GM12878 (cell line): Measurements from ENCODE around the gene BEND7. TPM values are rescaled to one million over a fixed set of nuclear protein-coding genes. Genes with fewer than 3 reads are reported as not detected.

Source experiments
- ATAC-seq: fragments of 200-7000 bp; cut with Tn5 transposase; 3 replicates; pipeline ENCODE4 v1.9.1; 2020; ENCODE audit warnings: mild to moderate bottlenecking, moderate library complexity
- BruUV-seq: library from RNA; stranded (reverse); fragments of 400-500 nt; replicated peaks from 2 replicates; lab custom pipeline; 2021; lab: Mats Ljungman, UMichigan
- CTCF ChIA-PET: fragments of 300-600 bp; sonication (Branson Sonifier 250); formaldehyde crosslinking; extraction: SDS; loops from one replicate; lab custom pipeline; 2021; ENCODE audit warnings: inconsistent platforms; lab: Yijun Ruan, JAX
- POLR2A ChIA-PET: fragments of 350-600 bp; formaldehyde crosslinking; extraction: SDS; loops from one replicate; lab custom pipeline; 2021; ENCODE audit warnings: inconsistent platforms; lab: Charles Lee
- RAD21 ChIA-PET: fragments of 300-600 bp; sonication (Branson Sonifier 250); formaldehyde crosslinking; loops from one replicate; lab custom pipeline; 2023; ENCODE audit warnings: antibody characterized with exemption; ENCODE audit not compliant: unreplicated experiment; lab: Charles Lee
- SMC1A ChIA-PET: fragments of 300-600 bp; sonication (Branson Sonifier 250); formaldehyde crosslinking; loops from one replicate; lab custom pipeline; 2023; ENCODE audit not compliant: unreplicated experiment, uncharacterized antibody; lab: Charles Lee
- DNase-seq: peaks from one replicate; pipeline ENCODE4 v3.0.0-alpha.2; 2011; ENCODE audit warnings: low read depth, low spot score
- FAIRE-seq: peaks from 3 replicates; lab custom pipeline; 2011; peaks lifted over from hg19 to GRCh38; lab: Jason Lieb, UNC
- H2AFZ ChIP-seq: 2 replicates; pipeline ENCODE4 v1.6.0; 2011; ENCODE audit warnings: low read depth, low read length, control low read depth; ENCODE audit not compliant: control insufficient read depth
- H3K27ac ChIP-seq: 2 replicates; pipeline ENCODE4 v1.5.1; 2011; ENCODE audit warnings: control low read depth; ENCODE audit not compliant: control insufficient read depth, insufficient read depth
- H3K27me3 ChIP-seq, 2 experiments: replicated peaks in 1 of 2; 2 replicates each; pipeline versions ENCODE4 v1.6.0 to v1.6.1; 2011; ENCODE audit warnings: low read length in 1 of 2; ENCODE audit not compliant: control insufficient read depth in 2 of 2, insufficient read depth in 2 of 2
- H3K36me3 ChIP-seq, 2 experiments: 2 replicates each; pipeline ENCODE4 v1.5.1; 2011; ENCODE audit warnings: low read length in 1 of 2; ENCODE audit not compliant: control insufficient read depth in 2 of 2, insufficient read depth in 2 of 2
- H3K4me1 ChIP-seq: 2 replicates; pipeline ENCODE4 v1.6.1; 2011; ENCODE audit warnings: mild to moderate bottlenecking, low read length, moderate library complexity, mixed read lengths; ENCODE audit not compliant: control insufficient read depth, insufficient read depth
- H3K4me2 ChIP-seq: 2 replicates; pipeline ENCODE4 v1.6.0; 2011; ENCODE audit warnings: control low read depth; ENCODE audit not compliant: control insufficient read depth, insufficient read depth
- H3K4me3 ChIP-seq: fragments of 200-600 bp; sonication (generic); 2 replicates; pipeline ENCODE4 v1.5.1; 2016
- H3K79me2 ChIP-seq: 2 replicates; pipeline ENCODE4 v1.6.0; 2011; ENCODE audit warnings: low read length; ENCODE audit not compliant: control insufficient read depth, insufficient read depth
- H3K9ac ChIP-seq: 2 replicates; pipeline ENCODE4 v1.8.0; 2011; ENCODE audit warnings: low read length, control low read depth, mixed read lengths; ENCODE audit not compliant: control insufficient read depth, insufficient read depth
- H3K9me3 ChIP-seq: replicated peaks from 3 replicates; pipeline ENCODE4 v1.5.1; 2011; ENCODE audit warnings: mild to moderate bottlenecking, low read length; ENCODE audit not compliant: control insufficient read depth, insufficient read depth
- H4K20me1 ChIP-seq: 2 replicates; pipeline ENCODE4 v1.6.0; 2011; ENCODE audit not compliant: control insufficient read depth, insufficient read depth
- CHD4 ChIP-seq: fragments of 200-600 bp; sonication (generic); IDR thresholded peaks from 2 replicates; pipeline ENCODE4 v1.6.1; 2016; ENCODE audit warnings: mild to moderate bottlenecking
- CREB1 ChIP-seq: IDR thresholded peaks from 2 replicates; pipeline ENCODE4 v1.6.1; 2012; ENCODE audit warnings: low read depth, mild to moderate bottlenecking, inconsistent platforms
- EED ChIP-seq: sonication (generic); IDR thresholded peaks from 2 replicates; pipeline ENCODE4 v1.6.1; 2016; ENCODE audit warnings: antibody characterized with exemption, low read depth
- EGR1 ChIP-seq, 2 experiments: IDR thresholded peaks; 1 replicate in 1 of 2; 2 replicates in 1 of 2; pipeline ENCODE4 v1.6.1; 2011 to 2012; ENCODE audit warnings: low read depth in 2 of 2, low read length in 2 of 2, borderline replicate concordance in 1 of 2, mild to moderate bottlenecking in 1 of 2, moderate library complexity in 1 of 2
- EP300 ChIP-seq, 2 experiments: fragments of 150-350 bp in 1 of 2; IDR thresholded peaks; 2 replicates each; pipeline ENCODE4 v1.6.1; 2011 to 2012; ENCODE audit warnings: low read depth in 2 of 2, low read length in 2 of 2, borderline replicate concordance in 1 of 2, improper control_type of control experiment in 1 of 2, inconsistent platforms in 1 of 2; ENCODE audit not compliant: control insufficient read depth in 1 of 2
- HDAC2 ChIP-seq: fragments of 200-600 bp; sonication (generic); IDR thresholded peaks from 2 replicates; pipeline ENCODE4 v1.6.1; 2017
- IRF4 ChIP-seq: IDR thresholded peaks from 2 replicates; pipeline ENCODE4 v1.6.1; 2011; ENCODE audit warnings: low read depth, low read length
- JUNB ChIP-seq: IDR thresholded peaks from 2 replicates; pipeline ENCODE4 v1.6.1; 2016; ENCODE audit warnings: antibody characterized with exemption, mild to moderate bottlenecking
- MXI1 ChIP-seq: fragments of 150-350 bp; IDR thresholded peaks from 2 replicates; pipeline ENCODE4 v1.6.1; 2011; ENCODE audit warnings: low read depth, mild to moderate bottlenecking, inconsistent platforms, low read length, improper control_type of control experiment
- MYB ChIP-seq: fragments of 150-350 bp; IDR thresholded peaks from 2 replicates; pipeline ENCODE4 v1.6.1; 2014; ENCODE audit warnings: mild to moderate bottlenecking, low read depth, low read length, borderline replicate concordance
- POLR2AphosphoS5 ChIP-seq: IDR thresholded peaks from 2 replicates; pipeline ENCODE4 v1.6.1; 2011; ENCODE audit warnings: mild to moderate bottlenecking, low read length, inconsistent platforms
- RAD21 ChIP-seq: IDR thresholded peaks from 2 replicates; pipeline ENCODE4 v1.6.1; 2011; ENCODE audit warnings: mild to moderate bottlenecking, low read depth, low read length, moderate library complexity; ENCODE audit not compliant: insufficient read depth
- SUPT20H ChIP-seq: IDR thresholded peaks from 2 replicates; pipeline ENCODE4 v1.6.1; 2011; ENCODE audit warnings: low read depth, mild to moderate bottlenecking, low read length, moderate library complexity, borderline replicate concordance; ENCODE audit not compliant: control insufficient read depth
- TCF12 ChIP-seq: IDR thresholded peaks from 2 replicates; pipeline ENCODE4 v1.6.1; 2011; ENCODE audit warnings: low read depth, mild to moderate bottlenecking, low read length
- YY1 ChIP-seq: IDR thresholded peaks from 2 replicates; pipeline ENCODE4 v1.6.1; 2011; ENCODE audit warnings: low read depth, mild to moderate bottlenecking, low read length
- WGBS: methylation state at CpG from one replicate; pipeline ENCODE4 v1.1.6; 2016; ENCODE audit warnings: low lambda C conversion rate; ENCODE audit not compliant: insufficient replicate concordance, insufficient coverage; ENCODE audit errors: missing lambda C conversion rate; 5-methylcytosine and 5-hydroxymethylcytosine counted together
- in situ Hi-C: fragments of 300-500 bp; cut with MboI; formaldehyde crosslinking; loops from 9 replicates; pipeline ENCODE4 v1.14.3; 2018; ENCODE audit warnings: mixed read lengths
- intact Hi-C: fragments of 100-400 bp; cut with micrococcal nuclease; formaldehyde crosslinking; loops from one replicate; pipeline ENCODE4 v1.14.2; 2022; ENCODE audit not compliant: unreplicated experiment
- polyA plus RNA-seq, 11 experiments: library from polyadenylated mRNA; depleted of rRNA in 4 of 11; unstranded in 6 of 11; stranded (reverse) in 5 of 11; fragments of >200 nt; fragmentation: Nextera tagmentation in 4 of 11; fragmentation: Illumina TruSeq in 1 of 11; extraction: Ambion mirVana in 4 of 11; extraction: Trizol in 1 of 11; gene quantifications; 1 replicate in 1 of 11; 2 replicates in 10 of 11; pipeline versions ENCODE4 v1.2.1 to v1.2.3, GENCODE V29; 2011 to 2016; ENCODE audit warnings: inconsistent platforms in 2 of 11, missing spikeins in 2 of 11, low read depth in 1 of 11
- total RNA-seq, 4 experiments: library from RNA; depleted of rRNA in 3 of 4; stranded (reverse); fragments of >200 nt in 3 of 4; fragmentation: Illumina TruSeq in 1 of 4; extraction: Trizol in 1 of 4; gene quantifications; 2 replicates each; pipeline versions ENCODE4 v1.2.1 to v1.2.3, GENCODE V29; 2013 to 2021
- TF ChIP-seq, protein P1 (sequence below): IDR thresholded peaks from 2 replicates; pipeline ENCODE4 v1.6.1; 2012; ENCODE audit warnings: low read length, inconsistent platforms
- TF ChIP-seq, protein P2 (sequence below): fragments of 450-650 bp; IDR thresholded peaks from 2 replicates; pipeline ENCODE4 v1.6.1; 2018; ENCODE audit warnings: borderline replicate concordance, mild to moderate bottlenecking; ENCODE audit not compliant: partially characterized antibody

The BEND7 gene
- total and polyA plus RNA-seq, 10 of the 15 experiments (the other 5 are each of a cell fraction or from before 2014, with no cell fraction given): not detected

DNA sequence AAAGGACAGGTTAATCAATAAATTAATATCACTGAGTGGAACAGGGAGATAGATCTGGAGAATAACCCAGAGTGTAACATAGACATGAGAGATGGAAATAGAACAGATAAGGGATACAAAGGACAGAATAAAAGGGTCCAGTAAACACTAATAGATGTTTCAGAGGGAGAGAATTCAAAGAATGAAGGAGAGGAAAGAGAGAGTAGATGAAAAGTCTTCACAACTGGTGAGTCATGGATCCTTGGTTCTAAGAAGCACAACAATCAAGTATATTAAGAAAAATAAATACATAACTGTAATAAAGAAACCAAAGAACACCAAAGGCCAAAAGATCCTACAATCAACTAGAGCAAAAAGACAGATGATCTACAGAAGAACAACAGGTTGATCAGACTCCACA lies 66.3 kb downstream of the BEND7 start:
- H3K4me2 ChIP-seq: no peak overlapping the region
- SMC1A ChIA-PET: no interaction called here
- no peaks in the 10 kb centered on the region for H3K79me2 ChIP-seq
- FAIRE-seq (no peak), DNase-seq (no peak), ATAC-seq (no peak)
- no peak overlapping the region for H3K27ac ChIP-seq
- no peak overlapping the region for H3K9ac ChIP-seq
- no peaks in the 10 kb centered on the region; the same call in 2 of the 3 replicates for H3K9me3 ChIP-seq
- intact Hi-C loops (no loop called here), in situ Hi-C loops (no loop called here)
- no peak overlapping the region for H3K4me3 ChIP-seq
- no peak overlapping the region for H2AFZ ChIP-seq
- no peaks in the 10 kb centered on the region for H3K36me3 ChIP-seq
- BruUV-seq: no TSS peak
- no peaks in the 10 kb centered on the region for H3K4me1 ChIP-seq
- no peaks in the 10 kb centered on the region for H4K20me1 ChIP-seq
- CTCF ChIA-PET: no interaction called here
- RAD21 ChIA-PET: no interaction called here
- TF ChIP-seq MXI1: no peak
- TF ChIP-seq YY1: no peak
- no peak for TF ChIP-seq RAD21
- TF ChIP-seq TCF12: no peak
- POLR2A ChIA-PET: no interaction called here
- no peaks in the 10 kb centered on the region; a peak in 1 of 4 replicates for H3K27me3 ChIP-seq

DNA sequence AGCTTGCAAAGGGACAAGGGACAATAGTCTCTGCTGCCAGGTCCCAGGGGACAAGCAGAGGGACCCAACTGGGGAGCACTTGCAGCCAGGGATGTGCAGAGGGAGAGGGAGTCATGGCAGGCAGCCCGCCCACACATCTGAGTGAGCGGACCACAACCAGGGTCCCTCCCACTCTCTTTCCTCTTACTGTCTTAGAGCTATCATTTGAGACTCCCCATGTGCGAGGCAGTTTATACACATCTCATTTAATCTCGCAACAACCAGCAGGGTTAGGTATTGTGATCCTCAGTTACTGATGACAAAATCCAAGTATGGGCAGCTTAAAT lies 70.2 kb downstream of the BEND7 start:
- FAIRE-seq: no peak
- peaks cover 0 to 2% of the 10 kb centered on the region in 2 experiments; a peak in 3 of 4 replicates for H3K27me3 ChIP-seq
- TF ChIP-seq, protein P1, sequence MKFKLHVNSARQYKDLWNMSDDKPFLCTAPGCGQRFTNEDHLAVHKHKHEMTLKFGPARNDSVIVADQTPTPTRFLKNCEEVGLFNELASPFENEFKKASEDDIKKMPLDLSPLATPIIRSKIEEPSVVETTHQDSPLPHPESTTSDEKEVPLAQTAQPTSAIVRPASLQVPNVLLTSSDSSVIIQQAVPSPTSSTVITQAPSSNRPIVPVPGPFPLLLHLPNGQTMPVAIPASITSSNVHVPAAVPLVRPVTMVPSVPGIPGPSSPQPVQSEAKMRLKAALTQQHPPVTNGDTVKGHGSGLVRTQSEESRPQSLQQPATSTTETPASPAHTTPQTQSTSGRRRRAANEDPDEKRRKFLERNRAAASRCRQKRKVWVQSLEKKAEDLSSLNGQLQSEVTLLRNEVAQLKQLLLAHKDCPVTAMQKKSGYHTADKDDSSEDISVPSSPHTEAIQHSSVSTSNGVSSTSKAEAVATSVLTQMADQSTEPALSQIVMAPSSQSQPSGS: no peak
- TF ChIP-seq HDAC2 (no peak), CREB1 (no peak), JUNB (no peak), EGR1 (IDR thresholded peaks at IDR 0.05; ENCODE audit: borderline replicate concordance in 1 of 2, low read depth in 2 of 2, low read length in 2 of 2) (no peak), SUPT20H (no peak), IRF4 (no peak), POLR2AphosphoS5 (no peak), MYB (no peak), EED (no peak), CHD4 (no peak), EP300 (IDR thresholded peaks at IDR 0.05; ENCODE audit: borderline replicate concordance in 1 of 2, control insufficient read depth in 1 of 2, low read depth in 2 of 2, low read length in 2 of 2) (no peak)
- TF ChIP-seq, protein P2, sequence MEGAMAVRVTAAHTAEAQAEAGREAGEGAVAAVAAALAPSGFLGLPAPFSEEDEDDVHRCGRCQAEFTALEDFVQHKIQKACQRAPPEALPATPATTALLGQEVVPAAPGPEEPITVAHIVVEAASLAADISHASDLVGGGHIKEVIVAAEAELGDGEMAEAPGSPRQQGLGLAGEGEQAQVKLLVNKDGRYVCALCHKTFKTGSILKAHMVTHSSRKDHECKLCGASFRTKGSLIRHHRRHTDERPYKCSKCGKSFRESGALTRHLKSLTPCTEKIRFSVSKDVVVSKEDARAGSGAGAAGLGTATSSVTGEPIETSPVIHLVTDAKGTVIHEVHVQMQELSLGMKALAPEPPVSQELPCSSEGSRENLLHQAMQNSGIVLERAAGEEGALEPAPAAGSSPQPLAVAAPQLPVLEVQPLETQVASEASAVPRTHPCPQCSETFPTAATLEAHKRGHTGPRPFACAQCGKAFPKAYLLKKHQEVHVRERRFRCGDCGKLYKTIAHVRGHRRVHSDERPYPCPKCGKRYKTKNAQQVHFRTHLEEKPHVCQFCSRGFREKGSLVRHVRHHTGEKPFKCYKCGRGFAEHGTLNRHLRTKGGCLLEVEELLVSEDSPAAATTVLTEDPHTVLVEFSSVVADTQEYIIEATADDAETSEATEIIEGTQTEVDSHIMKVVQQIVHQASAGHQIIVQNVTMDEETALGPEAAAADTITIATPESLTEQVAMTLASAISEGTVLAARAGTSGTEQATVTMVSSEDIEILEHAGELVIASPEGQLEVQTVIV: no peak

More for the DNA sequence above, 70.2 kb downstream of the BEND7 start:
- no peaks in the 10 kb centered on the region for H3K4me1 ChIP-seq
- DNase-seq: no peak
- WGBS: 54% methylated on average over 4 of the region's 4 CpGs
- H3K36me3 ChIP-seq: no peaks in the 10 kb centered on the region
- no peaks in the 10 kb centered on the region; the same call in 2 of the 3 replicates for H3K9me3 ChIP-seq
- in situ Hi-C loops: no loop called here
- H4K20me1 ChIP-seq: no peaks in the 10 kb centered on the region
- ATAC-seq: no peak
- no TSS peak for BruUV-seq
- H3K79me2 ChIP-seq: no peaks in the 10 kb centered on the region
- H3K27ac ChIP-seq: no peak overlapping the region
- H3K9ac ChIP-seq: no peak overlapping the region
- intact Hi-C loops: no loop called here
- RAD21 ChIA-PET: no interaction called here
- POLR2A ChIA-PET: no interaction called here
- H3K4me3 ChIP-seq: no peak overlapping the region
- no peak overlapping the region for H3K4me2 ChIP-seq
- CTCF ChIA-PET: interaction anchor here (0.5 to 1.5 kb wide), 2 partner anchors 9 to 869 kb away, joined by 3 read pairs; no protein-coding TSS in a partner anchor
- SMC1A ChIA-PET: no interaction called here
- no peak overlapping the region for H2AFZ ChIP-seq
